ENCODE measurements around the gene EIPR1. TPM values are rescaled to one million over a fixed set of nuclear protein-coding genes. Genes with fewer than 3 reads are reported as not detected.
A peak's percentile ranks its signal among the peaks of the same experiment; 100 is the strongest.

Gene EIPR1
- total and polyA plus RNA-seq, 2 of the 4 experiments (the other 2 are of a cell fraction) = 46.5 to 67.4 TPM

DNA sequence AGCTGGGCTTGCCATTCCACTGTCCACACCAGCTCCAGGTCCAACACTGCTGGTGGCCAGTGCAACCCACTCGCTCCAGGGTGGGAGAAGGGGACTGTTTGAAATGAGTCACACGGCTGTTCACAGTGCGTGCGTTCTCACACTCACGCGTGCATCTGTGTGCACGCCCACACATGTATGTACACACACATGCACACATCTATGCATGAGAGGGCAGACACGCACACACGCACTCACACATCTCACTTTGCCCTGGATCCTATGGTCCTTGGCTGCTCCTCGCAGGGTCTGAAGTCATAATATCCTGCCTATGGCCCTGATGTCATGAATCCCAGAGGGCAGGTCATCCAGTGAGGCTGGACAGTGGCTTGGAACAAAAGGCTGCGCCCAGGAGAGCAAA is 182.8 kb downstream of the EIPR1 start:
- dilution Hi-C loops (cut with HindIII; ENCODE audit: low sequenced_read_pairs, unreplicated experiment) (no loop called here), intact Hi-C loops (cut with micrococcal nuclease) (no loop called here), in situ Hi-C loops (cut with MboI; ENCODE audit: low sequenced_read_pairs) (no loop called here)
- no peak overlapping the region for H3K56ac ChIP-seq (ENCODE audit: extremely low read depth, insufficient read depth, low read length)
- H3K27me3 ChIP-seq (ENCODE audit: control insufficient read depth, insufficient read depth, low read length) = no peaks in the 10 kb centered on the region
- no peak overlapping the region for H3K4me3 ChIP-seq (ENCODE audit: insufficient read depth, low read depth, low read length)
- H4K91ac ChIP-seq (ENCODE audit: insufficient read depth, low read depth, low read length) = no peak overlapping the region
- no peak overlapping the region for H4K5ac ChIP-seq (ENCODE audit: low read depth, low read length)
- H2BK20ac ChIP-seq (ENCODE audit: low read depth, low read length) = no peak overlapping the region
- no CpG with 5 or more reads among the region's 11 CpGs for WGBS, 2 experiments (ENCODE audit: extremely low coverage in 2 of 2, insufficient read length in 1 of 2)
- no peak overlapping the region for H3K9ac ChIP-seq (ENCODE audit: low read depth, low read length)
- H3K9me3 ChIP-seq (ENCODE audit: control insufficient read depth, insufficient read depth, low read length) = no peaks in the 10 kb centered on the region
- H2BK15ac ChIP-seq (ENCODE audit: low read depth, low read length) = no peak overlapping the region
- H3K4me1 ChIP-seq (ENCODE audit: control insufficient read depth, insufficient read depth, low read length) = peaks cover 6% of the 10 kb centered on the region; the same call in 1 of the 2 replicates
- peaks cover 4% of the 10 kb centered on the region for H3K9me1 ChIP-seq (ENCODE audit: insufficient read depth, low read length)
- POLR2A ChIA-PET (ENCODE audit: unreplicated experiment) = no interaction called here
- H4K20me1 ChIP-seq (ENCODE audit: insufficient read depth, low read length) = no peaks in the 10 kb centered on the region
- DNase-seq (no peak), ATAC-seq (ENCODE audit: low read depth) (no peak)
- H3K36me3 ChIP-seq (ENCODE audit: control insufficient read depth, insufficient read depth, low read length) = peaks cover 7% of the 10 kb centered on the region; the same call in 1 of the 2 replicates
- H3K4ac ChIP-seq (ENCODE audit: low read depth, low read length) = no peak overlapping the region
- H2AFZ ChIP-seq (replicated peaks; ENCODE audit: low read length, poor library complexity) = no peak overlapping the region
- H2AK5ac ChIP-seq (ENCODE audit: low read depth, low read length) = 0 out of 2 replicates have a peak overlapping the region, but pooled peaks have one; percentile 33
- H3K79me1 ChIP-seq (ENCODE audit: low read depth in 1 of 2, low read length in 2 of 2) = no peaks in the 10 kb centered on the region
- TF ChIP-seq SMC3 (IDR thresholded peaks at IDR 0.05; ENCODE audit: low read depth, low read length) = no peak
- no peak for TF ChIP-seq RAD21 (IDR thresholded peaks at IDR 0.05; ENCODE audit: low read length)
- no peak overlapping the region for H2BK5ac ChIP-seq (ENCODE audit: low read depth, low read length, poor library complexity, severe bottlenecking)
- H4K8ac ChIP-seq (ENCODE audit: low read depth in 2 of 2, low read length in 2 of 2) = no peak overlapping the region
- CTCF ChIA-PET = no interaction called here
- H3K23ac ChIP-seq (ENCODE audit: low read depth, low read length) = no peak overlapping the region
- BruUV-seq (replicated peaks) = no TSS peak
- H2BK120ac ChIP-seq (ENCODE audit: low read depth, low read length) = no peak overlapping the region
- H3K4me2 ChIP-seq (ENCODE audit: low read depth, low read length) = no peak overlapping the region
- H3K27ac ChIP-seq (ENCODE audit: insufficient read depth, low read length) = no peak overlapping the region
- no peak overlapping the region for H3K18ac ChIP-seq (ENCODE audit: low read depth, low read length)
- H2AK9ac ChIP-seq (replicated peaks; ENCODE audit: low read depth, low read length, poor library complexity) = peak overlapping the region; percentile 51
- H3K14ac ChIP-seq (replicated peaks; ENCODE audit: low read depth, low read length) = no peak overlapping the region

Measured in IMR-90 (cell line).